OCI-LY1 (cell line): ENCODE results near the gene SHH.

Experiments used
- CTCF ChIP-seq: fragments of 200-600 bp; sonication (generic), shearing (Covaris generic); IDR thresholded peaks from 2 replicates; pipeline ENCODE4 v1.5.1; 2017; ENCODE audit warnings: mild to moderate bottlenecking, antibody characterized with exemption, low read length, moderate library complexity, mixed read lengths
- EZH2 ChIP-seq: fragments of 200-600 bp; sonication (generic), shearing (Covaris generic); IDR thresholded peaks from 2 replicates; pipeline ENCODE4 v1.8.0; 2017; ENCODE audit warnings: borderline replicate concordance, mixed run types, mild to moderate bottlenecking, antibody characterized with exemption, low read length, moderate library complexity, mixed read lengths

GRCh38 chr7:155860840-155861479 lies 48.7 kb upstream of the SHH start:
- TF ChIP-seq CTCF (no peak), EZH2 (no peak)
